HS-27A (cell line): Measurements from ENCODE around the gene MYT1.
A peak's percentile ranks its signal among the peaks of the same experiment; 100 is the strongest.

ENCODE experiments used
- DNase-seq: peaks from one replicate; pipeline ENCODE4 v3.0.0-alpha.2; 2012; ENCODE audit warnings: low read depth, missing footprints

The MYT1 gene

DNA sequence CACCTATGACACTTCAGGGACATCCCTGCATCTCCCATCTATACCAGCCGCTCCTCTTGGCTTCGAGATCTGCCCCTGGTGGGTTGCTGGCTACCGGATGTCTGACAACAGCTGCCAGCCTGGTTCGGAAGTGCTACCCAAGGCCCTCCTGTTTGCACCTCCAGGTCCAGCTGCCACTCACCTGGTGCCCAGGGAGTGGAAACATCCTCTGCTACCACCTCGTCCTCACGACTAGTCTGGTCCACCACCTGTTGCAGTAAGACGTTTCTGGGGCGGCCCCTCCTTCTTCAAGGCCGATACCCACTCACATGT, 83.0 kb downstream of the MYT1 start:
- no peak for DNase-seq

DNA sequence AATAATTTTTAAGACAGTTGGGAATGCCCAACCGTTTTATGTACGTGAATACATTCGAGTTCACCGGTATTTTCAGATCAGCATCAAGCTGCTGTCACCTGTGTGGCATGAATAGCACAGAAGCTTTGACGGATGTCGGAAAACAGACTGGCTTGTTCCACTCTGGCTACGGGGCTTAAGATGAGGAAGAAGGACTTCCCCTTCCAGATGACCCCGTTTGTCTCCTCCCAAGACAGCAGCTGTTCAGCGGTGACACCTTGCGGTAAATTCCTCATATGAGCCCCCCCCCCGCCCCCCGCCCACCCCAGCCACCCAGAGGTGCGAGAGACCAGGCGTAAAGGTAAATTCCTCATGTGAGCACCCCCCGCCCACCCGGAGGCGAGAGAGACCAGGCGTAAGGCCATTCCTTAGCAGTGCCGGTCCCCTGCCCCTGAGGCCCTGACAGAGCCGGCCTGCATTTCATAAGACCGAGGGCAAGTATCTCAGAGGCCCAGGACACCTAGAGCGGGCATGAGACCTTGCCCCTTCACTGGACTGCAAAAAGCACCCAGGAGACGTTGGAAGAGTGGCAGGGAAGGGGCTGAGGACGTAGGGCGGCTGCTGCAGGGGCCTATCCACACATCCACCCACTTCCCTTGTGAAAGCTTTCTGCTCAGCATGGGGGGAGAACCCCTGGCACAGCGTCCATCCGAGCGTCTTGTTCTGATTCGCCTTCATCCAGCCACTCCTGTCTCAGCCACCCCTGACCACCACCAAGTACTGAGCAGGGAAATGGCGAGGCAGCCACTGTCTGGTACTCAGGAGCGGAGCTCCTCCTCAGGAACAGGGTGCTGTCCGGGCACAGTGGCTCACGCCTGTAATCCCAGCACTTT, 84.0 kb downstream of the MYT1 start:
- no peak for DNase-seq

DNA sequence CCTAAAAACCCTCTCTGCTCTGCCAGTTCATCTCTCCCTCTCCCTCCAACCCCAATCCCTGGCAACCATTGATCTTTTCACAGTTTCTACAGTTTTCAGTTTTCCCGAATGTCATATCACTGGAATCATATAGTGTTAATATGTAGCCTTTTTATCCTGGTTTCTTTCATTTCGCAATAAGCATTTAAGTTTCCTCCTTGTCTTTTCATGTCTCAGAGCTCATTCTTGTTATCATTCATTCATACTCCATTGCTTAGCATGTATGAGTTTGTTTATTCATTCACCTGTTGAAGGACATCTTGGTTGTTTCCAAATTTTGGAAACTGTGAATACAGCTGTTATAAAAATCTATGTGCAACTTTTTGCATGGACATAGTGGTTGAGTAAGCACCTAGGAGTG, 85.8 kb downstream of the MYT1 start:
- no peak for DNase-seq

DNA sequence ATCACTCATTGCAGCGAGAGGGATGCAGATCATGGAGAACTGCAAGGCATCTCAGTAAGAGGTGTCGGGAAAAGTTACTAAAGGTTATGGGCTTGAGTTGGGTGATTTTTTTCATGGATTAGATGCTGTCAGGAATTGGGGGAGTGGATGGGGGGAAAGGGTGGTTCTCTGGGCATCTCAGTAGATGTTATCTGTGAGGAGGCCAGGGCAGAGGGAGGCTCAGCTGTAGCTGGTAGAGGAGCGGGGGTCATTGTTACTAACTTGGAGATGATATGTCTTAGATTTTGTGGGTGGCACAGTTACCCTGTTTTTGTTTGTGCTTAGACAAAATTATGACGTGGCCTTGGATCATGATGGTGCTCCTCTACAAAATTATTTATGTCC, 88.7 kb downstream of the MYT1 start:
- no peak for DNase-seq

DNA sequence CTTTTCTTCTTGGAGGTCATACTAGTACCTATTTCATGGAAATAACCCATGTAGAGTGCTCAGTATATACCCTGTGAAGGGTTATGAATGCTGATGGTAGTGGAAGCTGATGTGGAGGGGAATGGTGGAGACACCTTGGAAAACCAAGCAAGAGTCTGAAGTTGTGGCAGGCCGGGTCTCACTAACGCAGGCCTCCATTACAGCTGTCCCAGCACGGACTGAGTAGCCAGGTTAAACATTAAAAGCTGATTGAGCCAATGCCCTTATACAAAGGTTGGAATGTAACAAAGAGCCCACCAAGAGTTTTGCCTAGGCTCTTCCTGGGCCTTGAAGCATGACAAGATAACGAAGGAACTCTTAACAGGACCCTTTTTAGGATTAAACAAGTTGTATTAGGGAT, 89.2 kb downstream of the MYT1 start:
- no peak for DNase-seq

DNA sequence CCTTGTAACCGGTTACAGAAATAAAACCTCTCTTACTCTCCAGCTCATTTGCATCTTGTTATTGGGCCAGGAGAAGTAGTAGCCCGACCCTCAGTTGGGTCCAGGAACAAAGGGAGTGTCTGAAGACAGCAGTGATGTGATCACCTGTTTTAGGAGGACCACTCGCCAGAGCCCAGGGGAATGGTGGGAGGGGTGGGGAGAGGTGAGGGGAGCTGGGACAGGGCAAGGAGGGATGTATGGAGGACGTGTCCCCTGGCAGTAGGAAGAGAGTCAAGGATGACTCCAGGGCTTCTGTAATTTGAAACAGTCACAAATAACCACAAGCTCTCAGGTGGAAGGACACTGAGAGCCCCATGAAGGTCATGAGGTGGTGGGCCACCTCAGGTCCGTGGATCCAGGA, 89.9 kb downstream of the MYT1 start:
- DNase-seq = no peak

DNA sequence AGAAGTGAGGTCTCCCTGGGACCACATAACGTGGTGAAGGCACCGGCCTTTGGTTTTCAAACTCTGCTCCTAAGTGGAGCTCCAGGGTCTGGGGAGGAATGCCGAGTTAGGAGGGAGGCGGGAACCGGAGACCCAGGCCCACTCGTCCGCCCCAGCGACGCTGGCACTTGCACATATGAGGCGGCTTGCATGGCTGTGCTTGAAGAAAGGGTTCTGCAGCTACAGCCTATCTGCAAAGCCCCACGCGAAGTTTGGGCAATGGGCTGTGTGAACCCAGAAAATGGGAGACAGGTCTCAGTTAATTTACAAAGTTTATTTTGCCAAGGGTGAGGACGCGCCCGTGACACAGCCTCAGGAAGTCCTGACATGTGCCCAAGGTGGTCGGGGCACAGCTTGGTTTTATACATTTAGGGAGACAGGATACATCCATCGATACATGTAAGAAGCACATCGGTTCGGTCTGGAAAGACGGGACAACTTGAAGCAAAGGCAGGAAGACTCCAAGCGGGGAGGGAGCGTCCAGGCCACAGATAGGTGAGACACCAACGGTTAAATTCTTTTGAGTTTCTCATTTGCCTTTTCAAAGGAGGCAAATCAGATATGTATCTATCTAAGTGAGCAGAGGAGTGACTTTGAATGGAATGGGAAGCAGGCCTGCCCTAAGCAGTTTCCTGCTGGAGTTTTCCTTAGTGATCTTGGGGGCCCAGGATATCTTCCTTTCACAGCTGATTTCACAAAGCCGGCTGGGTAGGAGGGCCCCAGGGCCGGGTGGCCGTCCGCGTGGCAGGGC, 90.5 kb downstream of the MYT1 start:
- DNase-seq = no peak

DNA sequence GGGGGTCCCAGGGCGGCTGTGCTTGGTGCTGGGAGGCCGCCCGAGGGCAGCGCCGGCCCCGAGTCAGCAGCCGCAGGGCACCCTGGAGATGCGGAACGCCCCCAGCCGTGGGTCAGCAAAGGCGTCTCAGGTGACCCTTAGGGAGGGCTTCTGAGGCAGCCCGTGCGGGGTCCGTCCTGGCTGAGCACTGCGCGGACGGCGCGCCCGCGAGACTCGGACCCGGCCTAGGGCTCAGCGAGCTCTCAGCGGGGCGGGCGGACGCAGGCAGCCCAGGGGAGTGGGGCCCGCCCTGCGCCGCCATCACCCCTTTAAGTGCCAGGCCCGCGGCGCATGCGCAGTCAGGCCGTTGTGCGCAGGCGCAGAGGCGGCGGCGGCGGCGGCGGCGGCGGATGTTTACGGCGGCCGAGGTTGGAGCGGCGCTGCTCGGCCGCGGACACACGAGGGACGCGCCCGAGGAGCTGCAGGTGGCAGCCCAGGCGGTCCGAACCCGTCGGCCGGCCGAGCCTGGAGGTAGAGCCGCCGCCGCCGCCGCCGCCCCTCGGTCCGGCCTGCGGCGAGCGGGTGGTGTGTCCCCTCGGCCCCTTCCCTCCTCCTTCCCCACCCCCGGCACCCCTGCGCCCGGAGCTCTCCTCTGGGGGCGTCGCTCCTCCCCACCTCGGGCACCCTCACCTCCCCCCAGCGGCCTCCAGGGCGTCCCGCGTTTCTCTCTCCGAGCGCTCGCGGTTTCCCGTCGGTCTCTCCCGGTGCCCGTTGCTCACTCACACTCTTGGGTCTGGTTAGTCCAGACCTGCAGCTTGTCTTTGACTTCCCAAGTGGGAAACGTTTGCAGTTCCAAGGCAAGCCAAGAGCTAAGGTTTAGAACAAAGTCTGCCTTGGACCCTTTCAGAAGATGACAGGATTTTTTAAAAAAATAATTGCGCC, 91.4 kb downstream of the MYT1 start, which contains the start of gene PCMTD2:
TSS of gene PCMTD2 (plus strand) at position 388 of the 921 bp plus-strand sequence. CDS start 4,218 bp downstream, outside the sequence.
- DNase-seq = peak; percentile 22

DNA sequence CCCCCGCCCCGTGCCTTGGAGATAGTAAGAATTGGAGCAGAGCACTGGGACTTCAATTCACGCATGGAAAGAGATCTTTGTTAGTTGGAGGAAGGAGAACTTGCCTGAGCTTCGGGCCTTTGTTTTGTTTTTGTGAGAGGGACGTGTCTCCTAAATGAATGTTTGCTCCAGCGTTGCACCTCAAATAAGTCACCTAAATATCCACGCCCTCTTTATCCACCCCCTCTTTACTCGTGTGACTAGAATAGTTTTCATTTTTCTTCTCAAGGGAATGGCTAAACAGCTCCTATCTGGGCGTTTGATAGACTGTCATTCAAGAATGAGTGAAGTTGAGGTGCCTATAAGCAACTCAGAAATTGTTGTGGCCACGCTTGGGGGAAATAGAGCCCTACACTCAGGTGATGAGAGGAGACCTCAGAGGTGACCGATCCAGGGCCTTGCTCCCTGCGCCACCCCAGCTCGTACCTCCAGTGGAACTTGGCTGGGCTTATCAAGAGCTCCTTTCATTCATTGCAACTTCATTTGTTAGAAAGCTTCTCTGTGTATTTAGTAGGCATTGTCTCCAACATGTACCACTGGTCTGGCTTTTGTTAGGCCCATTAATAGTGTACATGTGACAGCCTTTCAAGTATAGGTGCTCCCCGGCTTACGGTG, 92.2 kb downstream of the MYT1 start:
- no peak for DNase-seq

DNA sequence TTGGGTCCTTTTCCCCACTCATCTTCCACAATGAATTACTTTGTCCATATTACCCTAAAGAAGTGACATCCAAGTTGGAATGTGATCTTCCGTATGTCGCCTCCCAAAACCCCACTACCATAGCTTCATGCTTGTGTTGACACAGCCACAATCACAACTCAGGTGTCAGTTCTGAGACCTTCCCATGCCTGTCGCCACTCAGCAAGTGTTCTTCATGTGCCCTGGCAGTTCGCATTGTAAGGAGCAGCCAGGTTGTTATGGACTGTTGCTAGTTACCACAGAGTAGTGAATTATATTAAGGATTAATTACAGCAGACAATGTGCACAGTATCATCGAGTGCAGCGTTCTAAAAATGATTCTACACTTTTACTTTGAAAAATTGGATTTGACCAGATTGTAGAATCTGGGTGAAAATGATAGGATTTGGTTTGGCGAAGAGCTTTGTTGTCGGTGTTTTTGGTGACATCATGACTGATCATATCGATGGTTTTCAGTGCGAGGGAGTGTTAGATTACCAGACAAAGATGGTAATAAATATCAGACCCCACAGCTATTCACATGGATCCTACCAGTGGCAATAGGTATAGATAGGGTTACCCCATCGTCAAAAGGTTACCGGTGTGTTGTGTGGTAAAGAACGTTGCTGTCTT, 93.0 kb downstream of the MYT1 start:
- no peak for DNase-seq

DNA sequence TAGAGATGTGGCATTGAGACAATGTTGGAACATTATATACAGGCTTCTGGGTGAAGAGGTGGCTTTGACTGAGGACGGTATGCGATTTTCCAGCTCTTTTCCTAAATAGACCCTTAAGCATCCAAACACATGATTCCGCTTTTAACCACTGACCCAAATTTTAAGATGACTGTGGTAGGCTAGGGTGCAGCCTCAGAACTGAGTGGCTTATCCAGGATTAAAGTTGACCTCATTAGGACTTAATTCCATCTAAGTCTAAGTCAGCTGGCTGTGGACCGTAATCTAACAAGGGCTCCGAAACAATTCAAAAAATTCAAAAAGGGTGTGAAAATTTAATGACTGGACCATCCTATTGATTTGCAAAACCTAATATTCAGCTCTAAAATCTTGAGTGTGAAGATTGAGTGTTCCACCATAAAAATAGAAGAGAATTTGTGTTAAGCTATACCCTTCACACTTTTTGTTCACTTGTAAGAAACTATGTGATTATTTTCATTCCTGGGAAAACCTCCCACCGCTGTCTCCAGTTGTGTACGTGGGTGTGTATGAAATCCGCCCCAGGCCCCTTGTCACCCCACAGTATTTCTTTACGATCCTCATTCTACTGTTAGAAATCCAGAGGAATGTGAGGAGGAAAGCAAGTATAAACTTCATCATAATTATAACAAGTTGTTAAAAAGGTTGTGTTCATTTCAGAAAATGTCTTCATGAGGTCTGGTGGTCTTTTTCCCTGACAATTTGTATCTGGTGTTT, 94.0 kb downstream of the MYT1 start:
- DNase-seq = no peak

DNA sequence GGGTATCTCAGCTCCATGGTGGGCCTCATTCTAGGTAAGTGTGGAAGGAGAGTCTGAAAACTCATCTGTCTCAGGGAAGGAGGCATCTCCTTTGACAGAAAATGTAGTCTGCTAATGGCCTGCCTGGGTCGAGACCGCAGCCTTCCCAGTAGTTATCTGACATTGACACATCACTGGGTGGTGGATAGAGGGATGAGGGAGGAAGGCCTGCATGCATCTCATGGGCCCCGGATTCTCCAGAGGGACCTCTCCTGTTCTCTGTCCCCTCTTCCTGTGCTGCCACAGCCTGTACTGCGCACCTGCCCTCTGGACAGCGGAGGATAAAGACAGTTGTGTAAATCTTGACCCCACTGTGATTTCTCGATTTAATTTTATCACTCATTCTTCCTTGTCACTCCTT, 96.0 kb downstream of the MYT1 start:
- DNase-seq = no peak

DNA sequence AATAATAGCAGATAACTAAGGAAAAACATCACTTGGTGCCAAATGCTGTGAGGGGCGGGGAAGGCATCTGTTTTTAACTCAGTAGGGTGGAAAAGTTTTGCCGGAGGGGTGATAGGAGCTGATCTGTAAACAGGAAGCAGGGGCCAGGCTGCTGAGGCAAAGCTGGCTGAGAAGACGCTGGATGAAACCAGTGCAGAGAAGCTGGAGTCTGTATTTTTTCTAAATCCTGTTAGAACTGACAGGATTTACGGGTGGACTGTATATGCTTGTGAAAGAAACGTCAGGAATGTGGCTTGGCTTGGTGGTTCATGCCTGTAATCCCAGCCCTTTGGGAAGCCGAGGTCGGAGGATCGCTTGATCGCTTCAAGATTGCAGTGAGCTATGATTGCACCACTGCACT, 96.9 kb downstream of the MYT1 start:
- no peak for DNase-seq

DNA sequence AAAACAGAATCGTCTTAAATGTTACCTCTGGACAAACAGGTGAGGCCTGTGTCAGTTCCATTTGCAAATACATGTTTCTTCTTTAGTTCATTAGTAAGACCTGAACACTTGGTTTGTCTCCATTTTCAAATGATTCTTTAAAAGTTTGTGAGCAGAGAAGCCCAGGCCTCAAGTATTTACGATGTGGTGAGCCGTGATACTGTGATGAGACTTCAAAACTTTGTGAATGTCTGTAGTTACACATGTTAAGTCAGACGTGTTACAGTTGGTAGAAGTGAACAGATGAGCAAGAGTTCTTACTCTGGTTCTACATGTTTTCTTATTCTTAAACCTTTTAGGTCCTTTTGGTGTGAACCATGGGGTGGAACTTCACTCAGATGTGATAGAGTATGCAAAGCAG, 99.8 kb downstream of the MYT1 start:
- no peak for DNase-seq

DNA sequence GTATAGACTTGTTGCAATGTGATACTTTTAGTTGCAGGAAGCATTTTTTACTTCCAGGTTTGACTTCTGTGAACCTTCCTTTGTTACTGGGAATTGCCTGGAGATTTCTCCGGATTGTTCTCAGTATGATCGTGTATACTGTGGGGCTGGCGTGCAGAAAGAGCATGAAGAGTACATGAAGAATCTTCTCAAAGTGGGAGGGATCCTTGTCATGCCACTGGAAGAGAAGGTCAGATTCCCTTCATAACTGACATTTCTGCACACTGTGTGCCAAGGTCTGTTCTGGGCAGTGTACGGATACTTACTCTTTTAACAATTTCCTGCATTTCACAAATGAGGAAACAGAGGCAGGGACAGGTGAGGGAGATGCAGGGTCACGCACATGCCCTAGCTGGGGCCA, 100.9 kb downstream of the MYT1 start:
- no peak for DNase-seq

DNA sequence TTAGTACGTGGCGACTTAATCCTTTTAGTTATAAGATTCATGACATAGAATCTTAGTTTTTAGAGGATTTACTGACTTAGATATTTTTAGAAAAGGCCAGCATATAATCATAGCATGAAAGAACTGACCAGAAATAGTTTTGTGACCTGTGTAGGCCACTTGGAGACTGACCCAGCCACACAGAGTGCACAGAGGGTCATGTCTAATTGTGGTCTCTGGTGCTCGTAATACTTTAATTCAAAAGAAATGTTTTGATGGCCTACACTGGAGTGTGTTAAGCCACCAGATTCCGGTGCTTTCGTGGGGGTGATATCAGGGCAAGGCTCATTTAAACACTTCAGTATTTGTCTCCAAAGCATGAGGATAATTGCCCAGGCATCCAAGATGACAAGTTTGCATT, 102.7 kb downstream of the MYT1 start:
- no peak for DNase-seq

DNA sequence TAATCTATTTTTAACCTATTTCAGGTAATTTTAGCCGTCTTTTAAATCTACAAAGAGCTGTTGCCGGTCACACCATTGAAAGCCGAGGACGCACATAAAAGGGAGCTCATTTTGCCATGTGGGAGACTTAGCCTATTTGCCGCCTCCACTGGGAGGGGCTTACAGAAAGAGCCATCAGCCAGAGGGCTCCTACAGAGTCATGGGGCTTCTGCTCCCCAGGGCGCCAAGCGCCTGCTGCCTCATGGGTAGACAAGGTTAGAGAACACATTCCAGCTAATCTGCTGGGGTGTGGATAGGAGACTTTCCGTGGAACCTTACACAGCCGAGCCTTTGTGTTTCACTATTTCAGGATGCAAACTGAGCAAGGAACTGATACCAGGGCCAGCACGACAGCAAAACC, 103.9 kb downstream of the MYT1 start:
- DNase-seq = no peak

DNA sequence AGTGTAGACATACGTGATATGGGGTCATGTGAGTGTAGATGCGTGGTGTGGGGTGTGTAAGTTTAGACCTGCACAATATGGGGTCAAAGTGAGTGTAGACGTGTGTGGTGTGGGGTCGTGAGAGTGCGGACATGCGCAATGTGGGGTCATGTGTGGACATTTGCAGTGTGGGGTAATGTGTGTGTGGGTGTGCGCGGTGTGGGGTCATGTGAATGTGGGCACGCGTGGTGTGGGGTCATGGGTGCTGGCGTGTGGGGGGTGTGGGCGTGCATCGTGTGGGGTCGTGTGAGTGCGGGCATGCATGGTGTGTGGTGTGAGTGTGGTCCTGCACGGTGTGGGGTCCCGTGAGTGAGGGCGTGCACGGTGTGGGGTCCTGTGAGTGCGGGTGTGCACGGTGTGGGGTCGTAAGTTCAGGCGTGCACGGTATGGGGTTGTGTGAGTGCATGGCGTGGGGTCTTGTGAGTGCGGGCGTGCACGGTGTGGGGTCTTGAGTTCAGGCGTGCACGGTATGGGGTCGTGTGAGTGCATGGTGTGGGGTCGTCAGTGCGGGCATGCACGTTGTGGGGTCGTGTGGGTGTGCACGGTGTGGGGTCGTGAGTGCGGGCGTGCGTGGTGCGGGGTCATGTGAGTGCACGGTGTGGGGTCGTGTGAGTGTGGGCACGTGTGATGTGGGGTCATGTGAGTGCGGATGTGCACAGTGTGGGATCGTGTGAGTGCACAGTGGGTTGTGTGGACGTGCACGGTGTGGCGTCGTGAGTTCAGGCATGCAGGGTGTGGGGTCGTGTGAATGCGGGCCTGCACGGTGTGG, 105.6 kb downstream of the MYT1 start:
- DNase-seq = no peak

DNA sequence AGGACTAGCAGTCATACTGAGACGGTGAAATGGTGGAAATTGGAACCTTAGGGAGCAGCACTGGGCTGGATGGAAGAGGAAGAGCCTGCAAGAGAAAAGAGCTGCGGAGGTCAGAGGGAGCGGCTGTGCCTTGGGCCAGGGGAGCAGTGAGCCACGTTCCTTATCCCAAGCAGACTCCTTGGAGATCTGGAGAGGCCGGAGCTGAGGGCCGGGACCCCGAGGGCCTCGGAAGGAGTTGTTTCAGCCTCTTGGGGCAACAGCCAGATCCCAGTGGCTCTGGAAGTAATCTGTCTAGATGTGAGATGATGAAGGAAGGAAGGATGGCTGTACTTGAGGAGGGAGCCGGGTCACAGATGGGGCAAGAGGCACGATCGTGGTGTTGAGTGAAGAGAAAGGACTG, 107.4 kb downstream of the MYT1 start:
- no peak for DNase-seq

DNA sequence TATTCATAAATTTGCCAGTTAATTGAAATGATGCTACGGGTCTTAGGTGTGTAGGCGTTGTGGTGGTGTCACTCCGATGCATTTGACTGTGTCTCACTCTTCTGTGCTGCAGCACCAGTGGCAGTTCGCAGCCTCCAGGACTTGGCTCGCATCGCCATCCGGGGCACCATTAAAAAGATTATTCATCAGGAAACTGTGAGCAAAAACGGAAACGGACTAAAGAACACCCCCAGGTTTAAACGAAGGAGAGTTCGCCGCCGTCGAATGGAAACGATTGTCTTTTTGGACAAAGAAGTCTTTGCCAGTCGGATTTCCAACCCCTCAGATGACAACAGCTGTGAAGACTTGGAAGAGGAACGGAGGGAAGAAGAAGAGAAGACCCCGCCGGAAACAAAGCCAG, 108.9 kb downstream of the MYT1 start:
- no peak for DNase-seq
